Esophagus squamous epithelium (tissue), 4 donors: ENCODE data around the gene COG5.

Experiments
- POLR2A ChIP-seq, 4 donors: fragments of 450-650 bp; IDR thresholded peaks; one replicate each; pipeline ENCODE4 v1.6.1; 2017; ENCODE audit warnings: antibody characterized with exemption in 4 of 4, mild to moderate bottlenecking in 4 of 4, moderate library complexity in 3 of 4
- TF ChIP-seq, protein P1 (sequence below), 6 experiments: fragments of 450-650 bp in 4 of 6; fragments of 200-600 bp in 2 of 6; sonication (generic) in 2 of 6; IDR thresholded peaks; one replicate each; pipeline ENCODE4 v1.5.1; 2016 to 2019; ENCODE audit warnings: antibody characterized with exemption in 6 of 6, mild to moderate bottlenecking in 4 of 6, moderate library complexity in 4 of 6

DNA sequence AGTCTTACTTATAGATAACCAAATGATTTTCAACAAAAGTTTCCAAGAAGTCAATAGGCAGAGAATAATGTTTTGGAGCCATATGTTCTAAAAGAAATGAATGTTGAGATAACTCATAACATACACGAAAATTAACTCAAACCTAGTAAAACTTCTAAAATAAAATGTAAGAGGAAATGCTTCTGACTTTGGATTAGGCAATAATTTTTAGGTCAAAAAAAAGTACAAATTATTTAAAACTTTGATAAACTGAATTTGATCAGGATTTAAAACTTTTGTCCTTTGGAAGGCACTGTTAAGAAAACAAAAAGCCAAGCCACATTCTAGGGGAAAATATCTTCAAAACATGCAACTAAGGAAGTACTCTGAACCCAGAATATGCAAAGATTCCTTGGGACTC, 242.1 kb downstream of the COG5 start:
- TF ChIP-seq POLR2A (IDR thresholded peaks at IDR 0.05): no peak
- TF ChIP-seq, protein P1, sequence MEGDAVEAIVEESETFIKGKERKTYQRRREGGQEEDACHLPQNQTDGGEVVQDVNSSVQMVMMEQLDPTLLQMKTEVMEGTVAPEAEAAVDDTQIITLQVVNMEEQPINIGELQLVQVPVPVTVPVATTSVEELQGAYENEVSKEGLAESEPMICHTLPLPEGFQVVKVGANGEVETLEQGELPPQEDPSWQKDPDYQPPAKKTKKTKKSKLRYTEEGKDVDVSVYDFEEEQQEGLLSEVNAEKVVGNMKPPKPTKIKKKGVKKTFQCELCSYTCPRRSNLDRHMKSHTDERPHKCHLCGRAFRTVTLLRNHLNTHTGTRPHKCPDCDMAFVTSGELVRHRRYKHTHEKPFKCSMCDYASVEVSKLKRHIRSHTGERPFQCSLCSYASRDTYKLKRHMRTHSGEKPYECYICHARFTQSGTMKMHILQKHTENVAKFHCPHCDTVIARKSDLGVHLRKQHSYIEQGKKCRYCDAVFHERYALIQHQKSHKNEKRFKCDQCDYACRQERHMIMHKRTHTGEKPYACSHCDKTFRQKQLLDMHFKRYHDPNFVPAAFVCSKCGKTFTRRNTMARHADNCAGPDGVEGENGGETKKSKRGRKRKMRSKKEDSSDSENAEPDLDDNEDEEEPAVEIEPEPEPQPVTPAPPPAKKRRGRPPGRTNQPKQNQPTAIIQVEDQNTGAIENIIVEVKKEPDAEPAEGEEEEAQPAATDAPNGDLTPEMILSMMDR (IDR thresholded peaks at IDR 0.05): no peak
